K562 (cell line): ENCODE data around the gene SYNJ2. TPM values are rescaled to one million over a fixed set of nuclear protein-coding genes. Genes with fewer than 3 reads are reported as not detected.

Experiments
- ZNF668 ChIP-seq: fragments of 250-450 bp; sonication (Bioruptor Pico); IDR thresholded peaks from 2 replicates; pipeline ENCODE4 v1.8.0; 2022; ENCODE audit warnings: mild to moderate bottlenecking, inconsistent platforms
- polyA plus RNA-seq, 8 experiments: library from polyadenylated mRNA; depleted of rRNA in 4 of 8; stranded (reverse) in 5 of 8; unstranded in 3 of 8; fragments of >200 nt; fragmentation: Nextera tagmentation in 2 of 8; fragmentation: Illumina TruSeq in 1 of 8; extraction: Ambion mirVana in 2 of 8; extraction: Trizol in 1 of 8; gene quantifications; 2 replicates each; pipeline versions ENCODE4 v1.2.1 to v1.2.3, GENCODE V29; 2011 to 2014; ENCODE audit warnings: inconsistent platforms in 1 of 8, missing spikeins in 1 of 8
- total RNA-seq, 7 experiments: library from RNA; depleted of rRNA in 6 of 7; stranded (reverse); fragments of >200 nt in 6 of 7; fragmentation: Illumina TruSeq in 2 of 7; extraction: Trizol in 2 of 7; gene quantifications; 2 replicates each; pipeline versions ENCODE4 v1.2.1 to v1.2.3, GENCODE V29; 2011 to 2021; ENCODE audit warnings: low replicate concordance in 1 of 7
- TF ChIP-seq, protein P1 (sequence below), 2 experiments: fragments of 450-650 bp in 1 of 2; sonication (generic) in 1 of 2; formaldehyde crosslinking in 1 of 2; IDR thresholded peaks; 2 replicates each; pipeline versions ENCODE4 v1.7.1 to v1.9.0; 2016 to 2022; ENCODE audit warnings: inconsistent platforms in 1 of 2, mild to moderate bottlenecking in 1 of 2, missing genetic modification reagents in 1 of 2
- TF ChIP-seq, protein P2 (sequence below): sonication (generic); formaldehyde crosslinking; IDR thresholded peaks from 2 replicates; pipeline ENCODE4 v1.8.0; 2023; ENCODE audit warnings: missing genetic modification reagents, mild to moderate bottlenecking, borderline replicate concordance
- TF ChIP-seq, protein P3 (sequence below): fragments of 250-450 bp; sonication (Bioruptor Pico); IDR thresholded peaks from 2 replicates; pipeline ENCODE4 v1.4.0; 2020

SYNJ2 gene
- total and polyA plus RNA-seq, 9 of the 15 experiments (the other 6 are each of a cell fraction or from before 2014, with no cell fraction given), result 3.0 to 27.7 (median 17.8) TPM

DNA sequence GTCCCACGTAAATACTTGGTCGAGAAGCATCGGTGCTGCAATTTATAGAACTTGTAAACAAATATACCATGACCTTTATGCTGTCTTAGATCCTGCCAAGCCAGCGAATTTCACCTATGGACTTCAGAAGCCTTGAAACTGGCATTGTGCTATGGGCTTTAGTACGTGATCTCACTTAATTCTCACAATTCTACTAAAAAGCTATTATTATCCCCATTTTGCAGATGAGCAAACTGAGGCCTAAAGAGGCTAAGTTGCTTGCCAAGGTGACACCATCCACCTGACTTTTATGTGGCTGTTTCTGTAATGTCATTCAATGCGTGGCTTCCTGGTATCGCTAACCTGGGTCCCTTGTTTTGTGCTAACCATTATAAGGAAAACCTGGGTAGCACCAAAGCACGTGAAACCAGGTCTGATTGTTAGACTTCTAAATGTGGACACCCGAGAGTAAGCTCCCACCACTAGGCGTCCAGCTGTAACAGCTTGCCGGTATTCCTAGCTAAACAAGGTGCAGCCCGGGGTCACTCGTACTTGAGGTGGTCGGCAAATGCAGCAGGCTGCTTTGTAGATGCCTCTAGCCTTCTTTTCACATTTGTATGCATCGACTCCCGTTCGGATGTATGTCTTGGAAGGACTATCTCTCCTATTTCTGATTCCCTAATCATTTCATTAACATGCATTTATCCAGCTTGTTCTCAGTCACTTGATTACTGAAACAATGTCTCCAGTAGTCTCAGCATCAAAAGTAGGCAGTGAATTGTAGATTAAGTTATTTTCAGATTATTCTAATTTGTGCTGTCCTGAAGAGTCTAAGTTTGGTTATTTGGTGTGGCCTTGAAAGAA lies 1.1 kb downstream of the SYNJ2 start (continued):
- TF ChIP-seq, protein P1, sequence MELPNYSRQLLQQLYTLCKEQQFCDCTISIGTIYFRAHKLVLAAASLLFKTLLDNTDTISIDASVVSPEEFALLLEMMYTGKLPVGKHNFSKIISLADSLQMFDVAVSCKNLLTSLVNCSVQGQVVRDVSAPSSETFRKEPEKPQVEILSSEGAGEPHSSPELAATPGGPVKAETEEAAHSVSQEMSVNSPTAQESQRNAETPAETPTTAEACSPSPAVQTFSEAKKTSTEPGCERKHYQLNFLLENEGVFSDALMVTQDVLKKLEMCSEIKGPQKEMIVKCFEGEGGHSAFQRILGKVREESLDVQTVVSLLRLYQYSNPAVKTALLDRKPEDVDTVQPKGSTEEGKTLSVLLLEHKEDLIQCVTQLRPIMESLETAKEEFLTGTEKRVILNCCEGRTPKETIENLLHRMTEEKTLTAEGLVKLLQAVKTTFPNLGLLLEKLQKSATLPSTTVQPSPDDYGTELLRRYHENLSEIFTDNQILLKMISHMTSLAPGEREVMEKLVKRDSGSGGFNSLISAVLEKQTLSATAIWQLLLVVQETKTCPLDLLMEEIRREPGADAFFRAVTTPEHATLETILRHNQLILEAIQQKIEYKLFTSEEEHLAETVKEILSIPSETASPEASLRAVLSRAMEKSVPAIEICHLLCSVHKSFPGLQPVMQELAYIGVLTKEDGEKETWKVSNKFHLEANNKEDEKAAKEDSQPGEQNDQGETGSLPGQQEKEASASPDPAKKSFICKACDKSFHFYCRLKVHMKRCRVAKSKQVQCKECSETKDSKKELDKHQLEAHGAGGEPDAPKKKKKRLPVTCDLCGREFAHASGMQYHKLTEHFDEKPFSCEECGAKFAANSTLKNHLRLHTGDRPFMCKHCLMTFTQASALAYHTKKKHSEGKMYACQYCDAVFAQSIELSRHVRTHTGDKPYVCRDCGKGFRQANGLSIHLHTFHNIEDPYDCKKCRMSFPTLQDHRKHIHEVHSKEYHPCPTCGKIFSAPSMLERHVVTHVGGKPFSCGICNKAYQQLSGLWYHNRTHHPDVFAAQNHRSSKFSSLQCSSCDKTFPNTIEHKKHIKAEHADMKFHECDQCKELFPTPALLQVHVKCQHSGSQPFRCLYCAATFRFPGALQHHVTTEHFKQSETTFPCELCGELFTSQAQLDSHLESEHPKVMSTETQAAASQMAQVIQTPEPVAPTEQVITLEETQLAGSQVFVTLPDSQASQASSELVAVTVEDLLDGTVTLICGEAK (IDR thresholded peaks at IDR 0.05), result no peak
- TF ChIP-seq, protein P1 (CRISPR knock-in tag; IDR thresholded peaks at IDR 0.05), result no peak
- no peak for TF ChIP-seq ZNF668
- TF ChIP-seq, protein P2, sequence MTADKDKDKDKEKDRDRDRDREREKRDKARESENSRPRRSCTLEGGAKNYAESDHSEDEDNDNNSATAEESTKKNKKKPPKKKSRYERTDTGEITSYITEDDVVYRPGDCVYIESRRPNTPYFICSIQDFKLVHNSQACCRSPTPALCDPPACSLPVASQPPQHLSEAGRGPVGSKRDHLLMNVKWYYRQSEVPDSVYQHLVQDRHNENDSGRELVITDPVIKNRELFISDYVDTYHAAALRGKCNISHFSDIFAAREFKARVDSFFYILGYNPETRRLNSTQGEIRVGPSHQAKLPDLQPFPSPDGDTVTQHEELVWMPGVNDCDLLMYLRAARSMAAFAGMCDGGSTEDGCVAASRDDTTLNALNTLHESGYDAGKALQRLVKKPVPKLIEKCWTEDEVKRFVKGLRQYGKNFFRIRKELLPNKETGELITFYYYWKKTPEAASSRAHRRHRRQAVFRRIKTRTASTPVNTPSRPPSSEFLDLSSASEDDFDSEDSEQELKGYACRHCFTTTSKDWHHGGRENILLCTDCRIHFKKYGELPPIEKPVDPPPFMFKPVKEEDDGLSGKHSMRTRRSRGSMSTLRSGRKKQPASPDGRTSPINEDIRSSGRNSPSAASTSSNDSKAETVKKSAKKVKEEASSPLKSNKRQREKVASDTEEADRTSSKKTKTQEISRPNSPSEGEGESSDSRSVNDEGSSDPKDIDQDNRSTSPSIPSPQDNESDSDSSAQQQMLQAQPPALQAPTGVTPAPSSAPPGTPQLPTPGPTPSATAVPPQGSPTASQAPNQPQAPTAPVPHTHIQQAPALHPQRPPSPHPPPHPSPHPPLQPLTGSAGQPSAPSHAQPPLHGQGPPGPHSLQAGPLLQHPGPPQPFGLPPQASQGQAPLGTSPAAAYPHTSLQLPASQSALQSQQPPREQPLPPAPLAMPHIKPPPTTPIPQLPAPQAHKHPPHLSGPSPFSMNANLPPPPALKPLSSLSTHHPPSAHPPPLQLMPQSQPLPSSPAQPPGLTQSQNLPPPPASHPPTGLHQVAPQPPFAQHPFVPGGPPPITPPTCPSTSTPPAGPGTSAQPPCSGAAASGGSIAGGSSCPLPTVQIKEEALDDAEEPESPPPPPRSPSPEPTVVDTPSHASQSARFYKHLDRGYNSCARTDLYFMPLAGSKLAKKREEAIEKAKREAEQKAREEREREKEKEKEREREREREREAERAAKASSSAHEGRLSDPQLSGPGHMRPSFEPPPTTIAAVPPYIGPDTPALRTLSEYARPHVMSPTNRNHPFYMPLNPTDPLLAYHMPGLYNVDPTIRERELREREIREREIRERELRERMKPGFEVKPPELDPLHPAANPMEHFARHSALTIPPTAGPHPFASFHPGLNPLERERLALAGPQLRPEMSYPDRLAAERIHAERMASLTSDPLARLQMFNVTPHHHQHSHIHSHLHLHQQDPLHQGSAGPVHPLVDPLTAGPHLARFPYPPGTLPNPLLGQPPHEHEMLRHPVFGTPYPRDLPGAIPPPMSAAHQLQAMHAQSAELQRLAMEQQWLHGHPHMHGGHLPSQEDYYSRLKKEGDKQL (CRISPR knock-in tag), result no peak
- TF ChIP-seq, protein P3, sequence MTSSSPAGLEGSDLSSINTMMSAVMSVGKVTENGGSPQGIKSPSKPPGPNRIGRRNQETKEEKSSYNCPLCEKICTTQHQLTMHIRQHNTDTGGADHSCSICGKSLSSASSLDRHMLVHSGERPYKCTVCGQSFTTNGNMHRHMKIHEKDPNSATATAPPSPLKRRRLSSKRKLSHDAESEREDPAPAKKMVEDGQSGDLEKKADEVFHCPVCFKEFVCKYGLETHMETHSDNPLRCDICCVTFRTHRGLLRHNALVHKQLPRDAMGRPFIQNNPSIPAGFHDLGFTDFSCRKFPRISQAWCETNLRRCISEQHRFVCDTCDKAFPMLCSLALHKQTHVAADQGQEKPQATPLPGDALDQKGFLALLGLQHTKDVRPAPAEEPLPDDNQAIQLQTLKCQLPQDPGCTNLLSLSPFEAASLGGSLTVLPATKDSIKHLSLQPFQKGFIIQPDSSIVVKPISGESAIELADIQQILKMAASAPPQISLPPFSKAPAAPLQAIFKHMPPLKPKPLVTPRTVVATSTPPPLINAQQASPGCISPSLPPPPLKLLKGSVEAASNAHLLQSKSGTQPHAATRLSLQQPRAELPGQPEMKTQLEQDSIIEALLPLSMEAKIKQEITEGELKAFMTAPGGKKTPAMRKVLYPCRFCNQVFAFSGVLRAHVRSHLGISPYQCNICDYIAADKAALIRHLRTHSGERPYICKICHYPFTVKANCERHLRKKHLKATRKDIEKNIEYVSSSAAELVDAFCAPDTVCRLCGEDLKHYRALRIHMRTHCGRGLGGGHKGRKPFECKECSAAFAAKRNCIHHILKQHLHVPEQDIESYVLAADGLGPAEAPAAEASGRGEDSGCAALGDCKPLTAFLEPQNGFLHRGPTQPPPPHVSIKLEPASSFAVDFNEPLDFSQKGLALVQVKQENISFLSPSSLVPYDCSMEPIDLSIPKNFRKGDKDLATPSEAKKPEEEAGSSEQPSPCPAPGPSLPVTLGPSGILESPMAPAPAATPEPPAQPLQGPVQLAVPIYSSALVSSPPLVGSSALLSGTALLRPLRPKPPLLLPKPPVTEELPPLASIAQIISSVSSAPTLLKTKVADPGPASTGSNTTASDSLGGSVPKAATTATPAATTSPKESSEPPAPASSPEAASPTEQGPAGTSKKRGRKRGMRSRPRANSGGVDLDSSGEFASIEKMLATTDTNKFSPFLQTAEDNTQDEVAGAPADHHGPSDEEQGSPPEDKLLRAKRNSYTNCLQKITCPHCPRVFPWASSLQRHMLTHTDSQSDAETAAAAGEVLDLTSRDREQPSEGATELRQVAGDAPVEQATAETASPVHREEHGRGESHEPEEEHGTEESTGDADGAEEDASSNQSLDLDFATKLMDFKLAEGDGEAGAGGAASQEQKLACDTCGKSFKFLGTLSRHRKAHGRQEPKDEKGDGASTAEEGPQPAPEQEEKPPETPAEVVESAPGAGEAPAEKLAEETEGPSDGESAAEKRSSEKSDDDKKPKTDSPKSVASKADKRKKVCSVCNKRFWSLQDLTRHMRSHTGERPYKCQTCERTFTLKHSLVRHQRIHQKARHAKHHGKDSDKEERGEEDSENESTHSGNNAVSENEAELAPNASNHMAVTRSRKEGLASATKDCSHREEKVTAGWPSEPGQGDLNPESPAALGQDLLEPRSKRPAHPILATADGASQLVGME (CRISPR knock-in tag), result no peak
